HG03135 (cell line): ENCODE results near the gene NHEJ1.

Source experiments
- ATAC-seq: cut with Tn5 transposase; IDR thresholded peaks from one replicate; pipeline ENCODE4 v1.9.1; 2021; ENCODE audit warnings: mild to moderate bottlenecking, moderate library complexity; ENCODE audit not compliant: unreplicated experiment

Gene NHEJ1

DNA sequence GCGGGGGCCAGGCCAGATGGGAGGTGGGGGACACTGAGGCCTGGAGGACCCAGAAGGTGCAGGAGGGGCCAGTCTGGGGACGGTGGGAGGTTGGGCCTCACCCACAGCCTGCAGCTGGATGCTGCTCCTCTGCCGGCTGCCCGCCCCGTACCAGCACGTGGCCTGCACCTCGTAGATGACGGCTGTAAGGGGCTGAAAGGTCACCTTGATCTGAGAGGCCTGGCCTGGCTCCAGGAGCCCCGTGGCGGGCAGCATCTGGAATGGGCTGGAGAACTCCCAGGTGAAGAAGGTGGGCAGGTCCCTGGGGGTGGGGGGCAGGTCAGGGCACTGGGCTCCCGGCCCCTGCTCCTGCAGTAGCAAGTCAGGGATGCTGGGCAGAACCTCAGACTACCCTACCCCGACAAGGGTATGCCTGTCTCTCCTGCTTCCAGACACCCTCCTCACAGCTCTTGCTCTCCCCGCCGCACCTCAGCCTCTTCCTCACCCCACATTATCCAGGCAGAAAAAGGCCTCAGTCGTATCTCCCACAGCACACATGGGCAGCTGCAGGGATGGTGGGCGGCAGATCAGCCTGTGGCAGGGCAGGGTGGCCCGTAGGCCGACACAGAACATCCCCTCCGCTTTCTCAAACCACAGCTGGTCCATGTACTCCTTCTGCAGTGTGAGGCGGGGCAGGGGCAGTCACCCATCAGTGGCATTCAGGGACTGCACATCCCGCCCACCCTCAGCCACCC, 129.4 kb downstream of the NHEJ1 start:
- ATAC-seq, result no peak

- ATAC-seq, result no peak
These were observed 130.3 kb downstream of the NHEJ1 start for GRCh38 chr2:219030177-219030940.

DNA sequence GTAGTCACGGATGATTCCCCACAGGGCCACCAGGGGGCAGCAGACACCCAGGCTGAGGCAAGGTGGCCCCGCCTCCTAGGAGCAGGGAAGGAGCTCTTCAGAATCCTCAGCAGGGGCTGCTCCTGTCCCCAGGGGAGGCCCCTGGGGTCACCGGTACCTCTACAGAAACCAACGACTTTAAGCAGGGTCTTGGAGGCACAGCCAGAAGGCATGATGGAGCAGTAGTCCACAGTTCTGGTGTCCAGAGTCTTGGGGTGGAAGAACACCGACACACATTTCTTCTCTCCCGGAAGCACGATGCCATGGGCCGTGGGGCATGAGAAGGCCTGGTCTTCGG, 130.8 kb downstream of the NHEJ1 start:
- ATAC-seq, result peak; percentile 76

GRCh38 chr2:219028996-219029828, 131.4 kb downstream of the NHEJ1 start:
- ATAC-seq, result no peak

- no peak for ATAC-seq
These were observed 132.5 kb downstream of the NHEJ1 start for GRCh38 chr2:219028141-219028540.

GRCh38 chr2:219027511-219028055, 133.0 kb downstream of the NHEJ1 start:
- no peak for ATAC-seq

- ATAC-seq, result no peak
These were observed 133.7 kb downstream of the NHEJ1 start for GRCh38 chr2:219026946-219027345.

GRCh38 chr2:219025637-219026585, 134.7 kb downstream of the NHEJ1 start:
- ATAC-seq, result no peak
